WTC11 (cell line): ENCODE data around the gene PPP1R18. TPM values are rescaled to one million over a fixed set of nuclear protein-coding genes. Genes with fewer than 3 reads are reported as not detected.

ENCODE experiments used
- ATAC-seq: fragments of 200-7000 bp; cut with Tn5 transposase; 2 replicates; pipeline ENCODE4 v1.10.0; 2021; ENCODE audit warnings: mild to moderate bottlenecking, moderate library complexity
- CTCF ChIA-PET: fragments of 300-600 bp; sonication (Branson Sonifier 250); formaldehyde crosslinking; loops from one replicate; lab custom pipeline; 2021; ENCODE audit warnings: antibody characterized with exemption; lab: Charles Lee
- POLR2A ChIA-PET: fragments of 350-600 bp; sonication (Branson Sonifier 250); formaldehyde crosslinking; loops from one replicate; lab custom pipeline; 2021; ENCODE audit warnings: antibody characterized with exemption; lab: Charles Lee
- DNase-seq: peaks from one replicate; pipeline ENCODE4 v3.0.0; 2021; ENCODE audit warnings: low spot score
- H3K27ac Mint-ChIP-seq: 2 replicates; pipeline ENCODE4 v1.8.0; 2021; ENCODE audit warnings: mixed read lengths
- H3K27me3 Mint-ChIP-seq: 2 replicates; pipeline ENCODE4 v1.8.0; 2021; ENCODE audit warnings: low read depth, mild to moderate bottlenecking, moderate library complexity, mixed read lengths
- H3K36me3 Mint-ChIP-seq: 2 replicates; pipeline ENCODE4 v1.8.0; 2021; ENCODE audit warnings: mixed read lengths
- H3K4me1 Mint-ChIP-seq: 2 replicates; pipeline ENCODE4 v1.8.0; 2022; ENCODE audit warnings: mixed read lengths
- H3K4me3 Mint-ChIP-seq: 2 replicates; pipeline ENCODE4 v1.8.0; 2021; ENCODE audit warnings: mild to moderate bottlenecking, moderate library complexity, mixed read lengths
- H3K9me3 Mint-ChIP-seq: 2 replicates; pipeline ENCODE4 v1.8.0; 2021; ENCODE audit warnings: mixed read lengths
- CREB1 ChIP-seq: sonication (generic); formaldehyde crosslinking; IDR thresholded peaks from 2 replicates; pipeline ENCODE4 v1.8.0; 2023; ENCODE audit warnings: mild to moderate bottlenecking, missing genetic modification reagents
- CTCF ChIP-seq: fragments of 200-600 bp; IDR thresholded peaks from 2 replicates; pipeline ENCODE4 v1.8.0; 2022; ENCODE audit warnings: antibody characterized with exemption
- ESRRA ChIP-seq: sonication (generic); formaldehyde crosslinking; IDR thresholded peaks from 2 replicates; pipeline ENCODE4 v1.8.1; 2022; ENCODE audit warnings: mild to moderate bottlenecking, missing genetic modification reagents, borderline replicate concordance
- FOXP1 ChIP-seq: sonication (generic); formaldehyde crosslinking; IDR thresholded peaks from 2 replicates; pipeline ENCODE4 v1.8.0; 2022; ENCODE audit warnings: missing genetic modification reagents, mild to moderate bottlenecking, moderate library complexity, borderline replicate concordance
- FOXP4 ChIP-seq: sonication (generic); formaldehyde crosslinking; IDR thresholded peaks from 2 replicates; pipeline ENCODE4 v1.8.0; 2022; ENCODE audit warnings: mild to moderate bottlenecking, missing genetic modification reagents
- HMGXB4 ChIP-seq: sonication (generic); formaldehyde crosslinking; IDR thresholded peaks from 2 replicates; pipeline ENCODE4 v1.8.1; 2023; ENCODE audit warnings: mild to moderate bottlenecking, moderate library complexity, missing genetic modification reagents
- JUN ChIP-seq: sonication (generic); formaldehyde crosslinking; IDR thresholded peaks from 2 replicates; pipeline ENCODE4 v1.8.0; 2023; ENCODE audit warnings: mild to moderate bottlenecking, missing genetic modification reagents
- KAT7 ChIP-seq: sonication (generic); formaldehyde crosslinking; IDR thresholded peaks from 2 replicates; pipeline ENCODE4 v1.8.1; 2023; ENCODE audit warnings: missing genetic modification reagents, mild to moderate bottlenecking, borderline replicate concordance
- RELA ChIP-seq: sonication (generic); formaldehyde crosslinking; IDR thresholded peaks from 2 replicates; pipeline ENCODE4 v1.8.1; 2022; ENCODE audit warnings: missing genetic modification reagents, mild to moderate bottlenecking, borderline replicate concordance
- SMAD3 ChIP-seq: sonication (generic); formaldehyde crosslinking; IDR thresholded peaks from 2 replicates; pipeline ENCODE4 v1.8.0; 2022; ENCODE audit warnings: missing genetic modification reagents, mild to moderate bottlenecking, borderline replicate concordance
- SMAD4 ChIP-seq: sonication (generic); formaldehyde crosslinking; IDR thresholded peaks from 2 replicates; pipeline ENCODE4 v1.8.0; 2022; ENCODE audit warnings: mild to moderate bottlenecking, missing genetic modification reagents
- SOX15 ChIP-seq: fragments of 250-450 bp; sonication (Bioruptor Pico); IDR thresholded peaks from 2 replicates; pipeline ENCODE4 v1.9.0; 2021; ENCODE audit warnings: mild to moderate bottlenecking
- TP53 ChIP-seq: sonication (generic); formaldehyde crosslinking; IDR thresholded peaks from 2 replicates; pipeline ENCODE4 v1.8.1; 2023; ENCODE audit warnings: mild to moderate bottlenecking, missing genetic modification reagents
- ZNF121 ChIP-seq: sonication (generic); formaldehyde crosslinking; IDR thresholded peaks from 2 replicates; pipeline ENCODE4 v1.8.0; 2023; ENCODE audit warnings: missing genetic modification reagents
- ZNF263 ChIP-seq: sonication (generic); formaldehyde crosslinking; IDR thresholded peaks from 2 replicates; pipeline ENCODE4 v1.8.1; 2022; ENCODE audit warnings: low read depth, mild to moderate bottlenecking, moderate library complexity, missing genetic modification reagents
- ZNF396 ChIP-seq: fragments of 250-450 bp; sonication (Bioruptor Pico); IDR thresholded peaks from 2 replicates; pipeline ENCODE4 v1.8.0; 2021; ENCODE audit warnings: mild to moderate bottlenecking, moderate library complexity, borderline replicate concordance
- ZNF532 ChIP-seq: fragments of 250-450 bp; sonication (Bioruptor Pico); IDR thresholded peaks from 2 replicates; pipeline ENCODE4 v1.9.0; 2021; ENCODE audit warnings: mild to moderate bottlenecking, borderline replicate concordance
- ZSCAN18 ChIP-seq: fragments of 250-450 bp; sonication (Bioruptor Pico); IDR thresholded peaks from 2 replicates; pipeline ENCODE4 v2.1.2; 2022; ENCODE audit warnings: mild to moderate bottlenecking, moderate library complexity
- total RNA-seq: library from RNA; stranded (reverse); gene quantifications from 3 replicates; pipeline ENCODE4 v1.2.3, GENCODE V29; 2021

PPP1R18 gene
- total RNA-seq, 1 experiment from 2014 or later: 36.5 TPM

- ChIA-PET CTCF (interaction anchor here (0.6 to 2.0 kb wide), 7 partner anchors 26 to 441 kb away, joined by 3 to 10 read pairs (median 4); partner anchors contain the start of gene DHX16), POLR2A (interaction anchor here (0.6 to 1.0 kb wide), 4 partner anchors 29 to 70 kb away, joined by 3 to 6 read pairs (median 4); partner anchors contain the start of genes MDC1 and PPP1R10)
- no peaks in the 10 kb centered on the region for H3K27me3 Mint-ChIP-seq
- DNase-seq (peak; percentile 91), ATAC-seq (peak; percentile 71)
- no peaks in the 10 kb centered on the region for H3K9me3 Mint-ChIP-seq
- H3K27ac Mint-ChIP-seq: peak within 1 kb of the TSS; percentile 74
- peaks cover 24% of the 10 kb centered on the region for H3K36me3 Mint-ChIP-seq
- peak within 1 kb of the TSS; percentile 76 for H3K4me3 Mint-ChIP-seq
- TF ChIP-seq ZNF396 (CRISPR knock-in tag) (no peak), ZSCAN18 (CRISPR knock-in tag) (no peak), KAT7 (no peak), HMGXB4 (CRISPR knock-in tag) (no peak), SMAD3 (CRISPR knock-in tag) (no peak), SOX15 (CRISPR knock-in tag) (no peak), FOXP4 (no peak), TP53 (no peak), ZNF263 (no peak), CTCF (no peak), CREB1 (CRISPR knock-in tag) (no peak), ZNF121 (CRISPR knock-in tag) (no peak), JUN (no peak), RELA (CRISPR knock-in tag) (no peak), SMAD4 (CRISPR knock-in tag) (no peak), ESRRA (CRISPR knock-in tag) (no peak)
- H3K4me1 Mint-ChIP-seq: peaks cover 21% of the 10 kb centered on the region
These were observed 39.8 kb downstream of the PPP1R18 start, which contains the start of gene C6orf136 for GRCh38 chr6:30646450-30647241. Gene C6orf136, plus strand, starts transcription at chr6:30647133. Its CDS starts 99 bp downstream, at chr6:30647232.

- CTCF ChIA-PET: interaction anchor here (1.0 to 2.0 kb wide), 4 partner anchors 27 to 441 kb away, joined by 3 to 10 read pairs (median 5); partner anchors contain the start of gene DHX16
- POLR2A ChIA-PET: interaction anchor here (0.7 to 1.0 kb wide), 3 partner anchors 31 to 71 kb away, joined by 3 to 6 read pairs (median 4); partner anchors contain the start of gene MDC1
These were observed 40.5 kb downstream of the PPP1R18 start for GRCh38 chr6:30645989-30646388.

More at GRCh38 chr6:30645989-30646388, 40.5 kb downstream of the PPP1R18 start:
- no peaks in the 10 kb centered on the region for H3K9me3 Mint-ChIP-seq
- no peaks in the 10 kb centered on the region for H3K27me3 Mint-ChIP-seq
- H3K4me3 Mint-ChIP-seq: peak overlapping the region; percentile 76
- DNase-seq (no peak), ATAC-seq (no peak)
- H3K27ac Mint-ChIP-seq: peak overlapping the region; percentile 68
- peaks cover 24% of the 10 kb centered on the region for H3K36me3 Mint-ChIP-seq
- H3K4me1 Mint-ChIP-seq: peaks cover 21% of the 10 kb centered on the region
- TF ChIP-seq ZNF532 (CRISPR knock-in tag) (no peak), CTCF (no peak), FOXP1 (no peak)
